Measurements from ENCODE around the gene RNU6-7. TPM values are rescaled to one million over a fixed set of nuclear protein-coding genes. Genes with fewer than 3 reads are reported as not detected.

The RNU6-7 gene
- total RNA-seq, 3 donors from 2014 or later, result not detected

GRCh38 chr14:32217301-32217700, 15.5 kb downstream of the RNU6-7 start:
- DNase-seq, result no peak
- no peak overlapping the region for H3K4me3 ChIP-seq
- TF ChIP-seq CTCF (IDR thresholded peaks at IDR 0.05), result no peak
- intact Hi-C loops (cut with DNase I, micrococcal nuclease), result no loop called here
- H3K9me3 ChIP-seq, result no peaks in the 10 kb centered on the region
- no peak for ATAC-seq
- no peaks in the 10 kb centered on the region for H3K4me1 ChIP-seq (ENCODE audit: low read depth)
- H3K36me3 ChIP-seq (ENCODE audit: low read depth), result no peaks in the 10 kb centered on the region

DNA sequence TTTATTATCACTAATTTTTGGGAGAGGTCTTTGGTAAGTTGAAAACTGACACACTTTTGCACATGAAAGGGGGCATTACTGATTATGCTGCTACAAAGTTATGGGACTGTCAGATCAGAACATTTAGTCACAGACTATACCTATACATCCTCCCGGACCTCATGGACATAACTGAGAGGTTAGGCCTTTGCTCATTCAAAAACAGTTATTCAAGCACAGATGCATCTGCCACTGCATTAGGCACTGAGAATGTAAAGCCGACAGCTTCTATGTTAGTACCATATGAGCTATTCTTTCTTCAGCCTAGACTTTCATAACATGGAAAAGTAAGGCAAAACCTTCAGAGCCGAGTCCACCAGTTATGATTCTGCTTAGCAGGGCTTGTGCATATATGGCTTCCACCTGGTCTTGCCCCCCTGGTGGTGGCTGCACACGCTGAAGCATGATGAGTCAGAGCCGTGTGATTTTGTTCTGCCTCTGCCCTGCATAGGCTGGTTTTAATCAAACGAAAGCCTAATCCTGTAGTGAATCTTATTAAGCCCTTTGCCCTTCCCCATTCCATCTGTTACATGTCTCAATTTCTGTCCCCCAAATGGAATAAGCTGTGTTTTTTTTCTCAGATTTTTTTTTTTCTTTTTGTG, 23.0 kb downstream of the RNU6-7 start:
- no peak overlapping the region for H3K4me3 ChIP-seq
- H3K9me3 ChIP-seq, result no peaks in the 10 kb centered on the region
- peak in 1 of 3 donors; percentile 14 for DNase-seq
- intact Hi-C loops (cut with DNase I, micrococcal nuclease), result no loop called here
- TF ChIP-seq CTCF (IDR thresholded peaks at IDR 0.05), result no peak
- ATAC-seq, result peak; percentile 24
- no peaks in the 10 kb centered on the region for H3K4me1 ChIP-seq (ENCODE audit: low read depth)
- H3K36me3 ChIP-seq (ENCODE audit: low read depth), result no peaks in the 10 kb centered on the region

GRCh38 chr14:32225378-32225920, 23.6 kb downstream of the RNU6-7 start:
- no peak for TF ChIP-seq CTCF (IDR thresholded peaks at IDR 0.05)
- intact Hi-C loops (cut with DNase I, micrococcal nuclease), result no loop called here
- no peak overlapping the region for H3K4me3 ChIP-seq
- no peak for ATAC-seq
- no peaks in the 10 kb centered on the region for H3K36me3 ChIP-seq (ENCODE audit: low read depth)
- H3K4me1 ChIP-seq (ENCODE audit: low read depth), result no peaks in the 10 kb centered on the region
- DNase-seq, result no peak
- H3K9me3 ChIP-seq, result no peaks in the 10 kb centered on the region

DNA sequence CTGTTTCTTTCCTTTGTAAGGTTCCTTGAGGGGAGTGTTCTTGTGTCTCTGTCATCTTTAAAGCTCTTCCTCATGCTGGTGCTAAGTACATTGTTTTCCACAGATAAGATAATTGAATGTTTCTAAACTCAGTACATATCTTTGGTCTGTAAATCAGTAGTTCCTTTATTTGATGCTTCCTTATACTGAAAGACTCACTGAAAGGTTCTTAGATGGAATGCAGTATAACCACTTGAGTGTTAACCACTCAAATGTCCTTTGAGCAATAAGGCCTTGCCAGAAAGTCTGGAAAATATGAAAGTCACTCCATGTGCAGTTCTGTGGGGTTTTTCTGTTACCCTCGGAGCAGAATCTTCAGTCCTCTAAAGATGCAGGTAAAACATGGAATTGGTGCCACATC, 24.2 kb downstream of the RNU6-7 start:
- no peak for TF ChIP-seq CTCF (IDR thresholded peaks at IDR 0.05)
- ATAC-seq, result no peak
- no peak overlapping the region for H3K4me3 ChIP-seq
- DNase-seq, result no peak
- intact Hi-C loops (cut with DNase I, micrococcal nuclease), result no loop called here
- no peaks in the 10 kb centered on the region for H3K4me1 ChIP-seq (ENCODE audit: low read depth)
- no peaks in the 10 kb centered on the region for H3K36me3 ChIP-seq (ENCODE audit: low read depth)
- H3K9me3 ChIP-seq, result no peaks in the 10 kb centered on the region

GRCh38 chr14:32230181-32230580, 28.3 kb downstream of the RNU6-7 start:
- TF ChIP-seq CTCF (IDR thresholded peaks at IDR 0.05), result no peak
- H3K4me3 ChIP-seq, result no peak overlapping the region
- no peak for DNase-seq
- no peaks in the 10 kb centered on the region for H3K4me1 ChIP-seq (ENCODE audit: low read depth)
- H3K36me3 ChIP-seq (ENCODE audit: low read depth), result no peaks in the 10 kb centered on the region
- intact Hi-C loops (cut with DNase I, micrococcal nuclease), result no loop called here
- no peak for ATAC-seq
- no peaks in the 10 kb centered on the region for H3K9me3 ChIP-seq

Measured in mucosa of descending colon (tissue), 3 donors.